K562 (cell line): Measurements from ENCODE around the gene CCDC87. TPM values are rescaled to one million over a fixed set of nuclear protein-coding genes. Genes with fewer than 3 reads are reported as not detected.
A peak's percentile ranks its signal among the peaks of the same experiment; 100 is the strongest.

ENCODE experiments used
- ATAC-seq: fragments of 200-7000 bp; cut with Tn5 transposase; 3 replicates; pipeline ENCODE4 v1.9.1; 2020; ENCODE audit warnings: moderate library complexity
- BruUV-seq: library from RNA; stranded (reverse); fragments of 400-500 nt; replicated peaks from 2 replicates; lab custom pipeline; 2021; lab: Mats Ljungman, UMichigan
- CTCF ChIA-PET: fragments of 300-600 bp; formaldehyde crosslinking; extraction: SDS; loops from one replicate; lab custom pipeline; 2021; ENCODE audit warnings: low intra/inter-chr PET ratio; lab: Yijun Ruan, JAX
- POLR2A ChIA-PET: fragments of 300-600, 350-650 bp; sonication (Branson Sonifier 250); formaldehyde crosslinking; extraction: SDS; loops from one replicate; lab custom pipeline; 2021; ENCODE audit warnings: antibody characterized with exemption, inconsistent platforms; lab: Yijun Ruan, JAX
- DNase-seq, 4 experiments: peaks; one replicate each; pipeline versions ENCODE4 v3.0.0 to v3.0.0-alpha.2; 2011 to 2018; ENCODE audit warnings: low spot score in 3 of 4, mixed read lengths in 3 of 4; ENCODE audit errors: extremely low read depth in 1 of 4
- FAIRE-seq: peaks from 2 replicates; lab custom pipeline; 2011; peaks lifted over from hg19 to GRCh38; lab: Jason Lieb, UNC
- H2AFZ ChIP-seq: 2 replicates; pipeline ENCODE4 v1.6.0; 2011; ENCODE audit warnings: low read depth, low read length, control low read depth, inconsistent platforms
- H3K27ac ChIP-seq: fragments of 200-600 bp; 3 replicates; pipeline ENCODE4 v1.8.0; 2011; ENCODE audit warnings: low read depth, mild to moderate bottlenecking, control low read depth, inconsistent platforms, low read length, moderate library complexity, mixed read lengths; ENCODE audit errors: extremely low read depth
- H3K27me3 ChIP-seq, 2 experiments: fragments of 300-600 bp in 1 of 2; 2 replicates in 1 of 2; 3 replicates in 1 of 2; pipeline versions ENCODE4 v1.6.0 to v1.8.0; 2011; ENCODE audit warnings: inconsistent platforms in 2 of 2, low read length in 2 of 2, mild to moderate bottlenecking in 1 of 2, mixed read lengths in 1 of 2, moderate library complexity in 1 of 2; ENCODE audit not compliant: control insufficient read depth in 2 of 2, insufficient read depth in 2 of 2
- H3K36me3 ChIP-seq: fragments of 300-600 bp; 3 replicates; pipeline ENCODE4 v1.8.0; 2011; ENCODE audit warnings: mild to moderate bottlenecking, low read length, inconsistent platforms; ENCODE audit not compliant: control insufficient read depth, insufficient read depth
- H3K4me1 ChIP-seq, 2 experiments: fragments of 200-600 bp in 1 of 2; replicated peaks in 1 of 2; 2 replicates in 1 of 2; 3 replicates in 1 of 2; pipeline versions ENCODE4 v1.5.1 to v1.8.0; 2011; ENCODE audit warnings: inconsistent platforms in 2 of 2, low read length in 2 of 2, mild to moderate bottlenecking in 1 of 2, mixed read lengths in 1 of 2, moderate library complexity in 1 of 2; ENCODE audit not compliant: control insufficient read depth in 2 of 2, insufficient read depth in 2 of 2
- H3K4me2 ChIP-seq: 2 replicates; pipeline ENCODE4 v1.6.1; 2011; ENCODE audit warnings: low read length, control low read depth, inconsistent platforms, mixed read lengths; ENCODE audit not compliant: insufficient read depth
- H3K4me3 ChIP-seq: fragments of 200-600 bp; sonication (generic), shearing (Covaris generic); 2 replicates; pipeline ENCODE4 v1.5.1; 2016; ENCODE audit warnings: control low read depth, inconsistent platforms
- H3K79me2 ChIP-seq: fragments of 200-600 bp; 3 replicates; pipeline ENCODE4 v1.8.0; 2011; ENCODE audit warnings: low read length, inconsistent platforms; ENCODE audit not compliant: control insufficient read depth, insufficient read depth
- H3K9ac ChIP-seq, 2 experiments: 2 replicates each; pipeline versions ENCODE4 v1.6.0 to v1.6.1; 2011; ENCODE audit warnings: low read depth in 2 of 2, low read length in 2 of 2, control low read depth in 1 of 2, inconsistent platforms in 1 of 2, mild to moderate bottlenecking in 1 of 2, mixed read lengths in 1 of 2; ENCODE audit not compliant: insufficient read depth in 1 of 2
- H3K9me1 ChIP-seq: one replicate; pipeline ENCODE4 v1.6.0; 2011; ENCODE audit warnings: inconsistent platforms, mild to moderate bottlenecking, low read length, moderate library complexity; ENCODE audit not compliant: control insufficient read depth, insufficient read depth
- H3K9me3 ChIP-seq: replicated peaks from 2 replicates; pipeline ENCODE4 v1.5.1; 2011; ENCODE audit warnings: low read depth, low read length, inconsistent platforms; ENCODE audit not compliant: control insufficient read depth, insufficient read depth
- H4K20me1 ChIP-seq: replicated peaks from 2 replicates; pipeline ENCODE4 v1.6.1; 2011; ENCODE audit warnings: low read length, inconsistent platforms, mixed read lengths; ENCODE audit not compliant: control insufficient read depth, insufficient read depth
- GABPA ChIP-seq: fragments of 200-800 bp; sonication (Bioruptor generic); conservative IDR thresholded peaks from 2 replicates; pipeline ENCODE4 v1.6.1; 2016; ENCODE audit warnings: low read depth, missing genetic modification characterization, missing compliant biosample characterization
- GABPB1 ChIP-seq: sonication (generic); formaldehyde crosslinking; IDR thresholded peaks from 2 replicates; pipeline ENCODE4 v1.8.0; 2022; ENCODE audit warnings: mild to moderate bottlenecking, missing genetic modification reagents
- HMG20B ChIP-seq: fragments of 250-450 bp; sonication (Bioruptor Pico); IDR thresholded peaks from 2 replicates; pipeline ENCODE4 v1.5.0; 2021; ENCODE audit warnings: mild to moderate bottlenecking
- IFI16 ChIP-seq: fragments of 250-450 bp; sonication (Bioruptor Pico); IDR thresholded peaks from 2 replicates; pipeline ENCODE4 v2.1.2; 2022; ENCODE audit warnings: mild to moderate bottlenecking, inconsistent platforms
- MYNN ChIP-seq, 2 experiments: sonication (generic); formaldehyde crosslinking in 1 of 2; IDR thresholded peaks; 2 replicates each; pipeline versions ENCODE4 v1.5.0 to v1.6.1; 2016 to 2020; ENCODE audit warnings: antibody characterized with exemption in 1 of 2, missing genetic modification reagents in 1 of 2
- NR2C2 ChIP-seq, 2 experiments: fragments of 200-800 bp in 1 of 2; sonication (Bioruptor generic) in 1 of 2; sonication (generic) in 1 of 2; formaldehyde crosslinking in 1 of 2; IDR thresholded peaks; 2 replicates each; pipeline versions ENCODE4 v1.6.1 to v1.8.0; 2016 to 2022; ENCODE audit warnings: mild to moderate bottlenecking in 1 of 2, missing compliant biosample characterization in 1 of 2, missing genetic modification characterization in 1 of 2, missing genetic modification reagents in 1 of 2
- PCBP2 ChIP-seq: fragments of 200-400 bp; formaldehyde crosslinking; IDR thresholded peaks from 2 replicates; pipeline ENCODE4 v1.6.1; 2018; ENCODE audit warnings: low read length, low read depth, mild to moderate bottlenecking, moderate library complexity; ENCODE audit not compliant: poor library complexity, severe bottlenecking
- RAD21 ChIP-seq, 2 experiments: fragments of 250-450 bp in 1 of 2; fragments of 450-650 bp in 1 of 2; sonication (Bioruptor Pico) in 1 of 2; formaldehyde crosslinking in 1 of 2; IDR thresholded peaks in 1 of 2; conservative IDR thresholded peaks in 1 of 2; 2 replicates each; pipeline versions ENCODE4 v1.4.0 to v1.8.0; 2020 to 2022; ENCODE audit warnings: mild to moderate bottlenecking in 2 of 2, moderate library complexity in 1 of 2
- SPI1 ChIP-seq: IDR thresholded peaks from 2 replicates; pipeline ENCODE4 v1.6.1; 2011; ENCODE audit warnings: low read depth, low read length, control low read depth, borderline replicate concordance
- TCF3 ChIP-seq: sonication (generic); formaldehyde crosslinking; IDR thresholded peaks from 2 replicates; pipeline ENCODE4 v1.4.0; 2020; ENCODE audit warnings: mild to moderate bottlenecking, missing genetic modification reagents
- ZFP36 ChIP-seq: fragments of 150-350 bp; IDR thresholded peaks from 2 replicates; pipeline ENCODE4 v1.6.1; 2018; ENCODE audit warnings: low read length, low read depth; ENCODE audit not compliant: partially characterized antibody
- ZNF197 ChIP-seq: fragments of 200-800 bp; sonication (Bioruptor generic); IDR thresholded peaks from 2 replicates; pipeline ENCODE4 v1.6.1; 2016; ENCODE audit warnings: low read depth, missing genetic modification characterization, missing compliant biosample characterization
- WGBS: fragments of 100-300 bp; shearing (Covaris generic); methylation state at CpG from one replicate; pipeline ENCODE4 v1.1.6; 2016; ENCODE audit warnings: low coverage, mixed read lengths; ENCODE audit not compliant: insufficient coverage; ENCODE audit errors: missing lambda C conversion rate; 5-methylcytosine and 5-hydroxymethylcytosine counted together
- in situ Hi-C: fragments of 300-500 bp; cut with MboI; formaldehyde crosslinking; loops from 4 replicates; pipeline ENCODE4 v1.15.0; 2018; ENCODE audit warnings: inconsistent platforms, mixed read lengths
- intact Hi-C: fragments of 100-400 bp; cut with micrococcal nuclease; formaldehyde crosslinking; loops from 2 replicates; pipeline ENCODE4 v1.14.2; 2022
- polyA plus RNA-seq, 8 experiments: library from polyadenylated mRNA; depleted of rRNA in 4 of 8; stranded (reverse) in 5 of 8; unstranded in 3 of 8; fragments of >200 nt; fragmentation: Nextera tagmentation in 2 of 8; fragmentation: Illumina TruSeq in 1 of 8; extraction: Ambion mirVana in 2 of 8; extraction: Trizol in 1 of 8; gene quantifications; 2 replicates each; pipeline versions ENCODE4 v1.2.1 to v1.2.3, GENCODE V29; 2011 to 2014; ENCODE audit warnings: inconsistent platforms in 1 of 8, missing spikeins in 1 of 8
- total RNA-seq, 7 experiments: library from RNA; depleted of rRNA in 6 of 7; stranded (reverse); fragments of >200 nt in 6 of 7; fragmentation: Illumina TruSeq in 2 of 7; extraction: Trizol in 2 of 7; gene quantifications; 2 replicates each; pipeline versions ENCODE4 v1.2.1 to v1.2.3, GENCODE V29; 2011 to 2021; ENCODE audit warnings: low replicate concordance in 1 of 7
- TF ChIP-seq, protein P1 (sequence below): sonication (generic); formaldehyde crosslinking; IDR thresholded peaks from 2 replicates; pipeline ENCODE4 v1.8.0; 2022; ENCODE audit warnings: mild to moderate bottlenecking, missing genetic modification reagents
- TF ChIP-seq, protein P2 (sequence below): fragments of 450-650 bp; IDR thresholded peaks from 2 replicates; pipeline ENCODE4 v1.6.1; 2016; ENCODE audit warnings: borderline replicate concordance

The CCDC87 gene
- total and polyA plus RNA-seq, 9 of the 15 experiments (the other 6 are each of a cell fraction or from before 2014, with no cell fraction given), result 0.03 to 0.44 (median 0.15) TPM; not detected in 1

DNA sequence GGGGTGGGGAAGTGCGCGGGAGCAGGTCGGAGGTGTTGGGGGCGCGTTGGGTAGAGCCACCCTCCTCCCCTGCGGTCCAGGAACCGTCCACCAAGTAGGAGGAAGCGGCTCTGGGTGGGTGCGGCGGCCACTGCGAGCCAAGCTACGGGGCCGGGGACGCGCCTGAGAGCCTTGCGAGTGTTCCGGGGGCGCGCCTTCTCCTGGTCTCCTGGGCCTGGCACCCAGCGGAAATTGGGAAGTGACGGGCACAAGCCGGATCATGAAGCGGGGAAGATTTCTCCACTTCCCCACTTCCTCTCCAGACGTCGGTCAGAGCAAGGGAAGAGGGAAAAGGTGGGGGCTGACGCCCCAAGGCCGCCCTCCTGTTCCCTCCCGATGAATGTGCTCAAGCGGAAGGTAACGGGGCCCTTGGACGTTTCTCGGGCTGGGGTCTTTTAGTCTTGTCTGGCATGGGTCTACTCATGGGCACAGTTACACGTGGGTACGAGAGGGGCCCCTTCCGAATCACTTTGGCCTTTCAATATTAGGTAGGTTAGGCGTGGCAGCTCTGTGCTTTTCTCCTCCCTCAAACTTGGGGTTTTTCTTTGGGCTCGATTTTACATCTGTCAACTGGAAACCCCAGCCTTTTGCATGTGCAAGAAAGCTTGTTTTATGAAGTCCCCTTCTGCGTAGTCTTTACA lies 24.4 kb upstream of the CCDC87 start:
- Histone ChIP-seq H3K79me2 (peaks cover 73% of the 10 kb centered on the region), H2AFZ (peak overlapping the region; percentile 96; the same call in 1 of the 2 replicates), H3K36me3 (peaks cover 48% of the 10 kb centered on the region), H3K4me1 (peaks cover 21 to 31% of the 10 kb centered on the region in 2 experiments), H3K9me3 (no peaks in the 10 kb centered on the region), H4K20me1 (peaks cover 48% of the 10 kb centered on the region), H3K4me2 (peak overlapping the region; percentile 97), H3K27me3 (no peaks in the 10 kb centered on the region), H3K9me1 (no peaks in the 10 kb centered on the region), H3K4me3 (peak overlapping the region; percentile 94), H3K9ac (peak overlapping the region; percentile 97 to 100), H3K27ac (peak overlapping the region; percentile 99)
- intact Hi-C loops (no loop called here), in situ Hi-C loops (no loop called here)
- ChIA-PET CTCF (no interaction called here), POLR2A (interaction anchor here (0.6 to 14.0 kb wide), 13 partner anchors 12 to 221 kb away, joined by 3 to 387 read pairs (median 4); partner anchors contain the start of genes RBM4 and RBM4B)
- no TSS peak for BruUV-seq
- WGBS, result 1% methylated on average over 29 of the region's 38 CpGs
- no peak for FAIRE-seq
- DNase-seq, result no peak
- ATAC-seq, result no peak
- TF ChIP-seq ZNF197 (CRISPR knock-in tag), result 0 out of 2 replicates have a peak, but pooled peaks have one; percentile 3
- peak; percentile 19; the same call in 1 of the 2 replicates for TF ChIP-seq GABPB1 (CRISPR knock-in tag)
- peak; percentile 49 for TF ChIP-seq GABPA (tag)
- no peak for TF ChIP-seq HMG20B (CRISPR knock-in tag)
- no peak for TF ChIP-seq ZFP36
- peak; percentile 75 for TF ChIP-seq SPI1
- TF ChIP-seq, protein P1, sequence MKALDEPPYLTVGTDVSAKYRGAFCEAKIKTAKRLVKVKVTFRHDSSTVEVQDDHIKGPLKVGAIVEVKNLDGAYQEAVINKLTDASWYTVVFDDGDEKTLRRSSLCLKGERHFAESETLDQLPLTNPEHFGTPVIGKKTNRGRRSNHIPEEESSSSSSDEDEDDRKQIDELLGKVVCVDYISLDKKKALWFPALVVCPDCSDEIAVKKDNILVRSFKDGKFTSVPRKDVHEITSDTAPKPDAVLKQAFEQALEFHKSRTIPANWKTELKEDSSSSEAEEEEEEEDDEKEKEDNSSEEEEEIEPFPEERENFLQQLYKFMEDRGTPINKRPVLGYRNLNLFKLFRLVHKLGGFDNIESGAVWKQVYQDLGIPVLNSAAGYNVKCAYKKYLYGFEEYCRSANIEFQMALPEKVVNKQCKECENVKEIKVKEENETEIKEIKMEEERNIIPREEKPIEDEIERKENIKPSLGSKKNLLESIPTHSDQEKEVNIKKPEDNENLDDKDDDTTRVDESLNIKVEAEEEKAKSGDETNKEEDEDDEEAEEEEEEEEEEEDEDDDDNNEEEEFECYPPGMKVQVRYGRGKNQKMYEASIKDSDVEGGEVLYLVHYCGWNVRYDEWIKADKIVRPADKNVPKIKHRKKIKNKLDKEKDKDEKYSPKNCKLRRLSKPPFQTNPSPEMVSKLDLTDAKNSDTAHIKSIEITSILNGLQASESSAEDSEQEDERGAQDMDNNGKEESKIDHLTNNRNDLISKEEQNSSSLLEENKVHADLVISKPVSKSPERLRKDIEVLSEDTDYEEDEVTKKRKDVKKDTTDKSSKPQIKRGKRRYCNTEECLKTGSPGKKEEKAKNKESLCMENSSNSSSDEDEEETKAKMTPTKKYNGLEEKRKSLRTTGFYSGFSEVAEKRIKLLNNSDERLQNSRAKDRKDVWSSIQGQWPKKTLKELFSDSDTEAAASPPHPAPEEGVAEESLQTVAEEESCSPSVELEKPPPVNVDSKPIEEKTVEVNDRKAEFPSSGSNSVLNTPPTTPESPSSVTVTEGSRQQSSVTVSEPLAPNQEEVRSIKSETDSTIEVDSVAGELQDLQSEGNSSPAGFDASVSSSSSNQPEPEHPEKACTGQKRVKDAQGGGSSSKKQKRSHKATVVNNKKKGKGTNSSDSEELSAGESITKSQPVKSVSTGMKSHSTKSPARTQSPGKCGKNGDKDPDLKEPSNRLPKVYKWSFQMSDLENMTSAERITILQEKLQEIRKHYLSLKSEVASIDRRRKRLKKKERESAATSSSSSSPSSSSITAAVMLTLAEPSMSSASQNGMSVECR (CRISPR knock-in tag), result peak; percentile 72; the same call in 1 of the 2 replicates
- TF ChIP-seq NR2C2 (CRISPR knock-in tag; IDR thresholded peaks at IDR 0.05), result no peak
- peak; percentile 5; the same call in 1 of the 2 replicates for TF ChIP-seq NR2C2 (tag; IDR thresholded peaks at IDR 0.05)
- 0 out of 2 replicates have a peak, but pooled peaks have one; percentile 3 for TF ChIP-seq TCF3 (CRISPR knock-in tag)
- no peak for TF ChIP-seq IFI16 (CRISPR knock-in tag)
- TF ChIP-seq, protein P2, sequence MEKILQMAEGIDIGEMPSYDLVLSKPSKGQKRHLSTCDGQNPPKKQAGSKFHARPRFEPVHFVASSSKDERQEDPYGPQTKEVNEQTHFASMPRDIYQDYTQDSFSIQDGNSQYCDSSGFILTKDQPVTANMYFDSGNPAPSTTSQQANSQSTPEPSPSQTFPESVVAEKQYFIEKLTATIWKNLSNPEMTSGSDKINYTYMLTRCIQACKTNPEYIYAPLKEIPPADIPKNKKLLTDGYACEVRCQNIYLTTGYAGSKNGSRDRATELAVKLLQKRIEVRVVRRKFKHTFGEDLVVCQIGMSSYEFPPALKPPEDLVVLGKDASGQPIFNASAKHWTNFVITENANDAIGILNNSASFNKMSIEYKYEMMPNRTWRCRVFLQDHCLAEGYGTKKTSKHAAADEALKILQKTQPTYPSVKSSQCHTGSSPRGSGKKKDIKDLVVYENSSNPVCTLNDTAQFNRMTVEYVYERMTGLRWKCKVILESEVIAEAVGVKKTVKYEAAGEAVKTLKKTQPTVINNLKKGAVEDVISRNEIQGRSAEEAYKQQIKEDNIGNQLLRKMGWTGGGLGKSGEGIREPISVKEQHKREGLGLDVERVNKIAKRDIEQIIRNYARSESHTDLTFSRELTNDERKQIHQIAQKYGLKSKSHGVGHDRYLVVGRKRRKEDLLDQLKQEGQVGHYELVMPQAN, result peak; percentile 8; the same call in 1 of the 2 replicates
- 0 out of 4 replicates have a peak, but pooled peaks of 1 of the 2 experiments have one; percentile 1 for TF ChIP-seq RAD21 (CRISPR knock-in tag; conservative IDR thresholded peaks at IDR 0.05 in 1 of 2, IDR thresholded peaks at IDR 0.05 in 1 of 2)
- TF ChIP-seq MYNN (IDR thresholded peaks at IDR 0.05), result no peak
- TF ChIP-seq MYNN (CRISPR knock-in tag; IDR thresholded peaks at IDR 0.05), result no peak
- no peak for TF ChIP-seq PCBP2
